OCI-LY1 (cell line): ENCODE measurements around the gene TNS3.

ENCODE experiments used
- H2AFZ ChIP-seq: fragments of 200-600 bp; sonication (generic), shearing (Covaris generic); 2 replicates; pipeline ENCODE4 v1.6.0; 2014; ENCODE audit warnings: antibody characterized with exemption, mild to moderate bottlenecking, low read length
- H3F3A ChIP-seq: fragments of 200-600 bp; sonication (generic), shearing (Covaris generic); 2 replicates; pipeline ENCODE4 v1.6.0; 2014; ENCODE audit warnings: mild to moderate bottlenecking, antibody characterized with exemption, low read length, moderate library complexity; ENCODE audit not compliant: insufficient read depth
- H3K27ac ChIP-seq: fragments of 200-600 bp; sonication (generic); 2 replicates; pipeline ENCODE4 v1.5.1; 2014; ENCODE audit warnings: low read length, mixed run types, mild to moderate bottlenecking, low read depth; ENCODE audit not compliant: poor library complexity, severe bottlenecking
- H3K27me3 ChIP-seq: fragments of 200-600 bp; sonication (generic); 2 replicates; pipeline ENCODE4 v1.6.0; 2014; ENCODE audit warnings: antibody characterized with exemption, mild to moderate bottlenecking, low read length, moderate library complexity; ENCODE audit not compliant: insufficient read depth
- H3K36me3 ChIP-seq: fragments of 200-600 bp; sonication (generic); 2 replicates; pipeline ENCODE4 v1.6.1; 2014; ENCODE audit warnings: mild to moderate bottlenecking, antibody characterized with exemption, low read length, moderate library complexity, mixed read lengths; ENCODE audit not compliant: insufficient read depth
- H3K4me1 ChIP-seq: fragments of 200-600 bp; sonication (generic); 2 replicates; pipeline ENCODE4 v1.5.1; 2014; ENCODE audit warnings: mild to moderate bottlenecking, low read length, moderate library complexity; ENCODE audit not compliant: insufficient read depth, severe bottlenecking
- H3K4me2 ChIP-seq: fragments of 200-600 bp; sonication (generic), shearing (Covaris generic); 2 replicates; pipeline ENCODE4 v1.6.1; 2014; ENCODE audit warnings: low read length
- H3K4me3 ChIP-seq: fragments of 200-600 bp; sonication (generic); 2 replicates; pipeline ENCODE4 v1.5.1; 2014; ENCODE audit warnings: low read length, low read depth, mild to moderate bottlenecking, mixed read lengths; ENCODE audit not compliant: poor library complexity, severe bottlenecking
- H3K79me2 ChIP-seq: fragments of 200-600 bp; shearing (Covaris generic); 2 replicates; pipeline ENCODE4 v1.6.1; 2016; ENCODE audit warnings: mixed run types, low read length, mixed read lengths; ENCODE audit not compliant: insufficient read depth
- H3K9ac ChIP-seq: fragments of 200-600 bp; sonication (generic), shearing (Covaris generic); 2 replicates; pipeline ENCODE4 v1.6.1; 2014; ENCODE audit warnings: mild to moderate bottlenecking, low read length, mixed read lengths
- H3K9me2 ChIP-seq: fragments of 200-600 bp; sonication (generic), shearing (Covaris generic); 2 replicates; pipeline ENCODE4 v1.6.1; 2014; ENCODE audit warnings: low read depth, mild to moderate bottlenecking, low read length, mixed read lengths
- H3K9me3 ChIP-seq: fragments of 200-600 bp; shearing (Covaris generic); 2 replicates; pipeline ENCODE4 v1.6.1; 2014; ENCODE audit warnings: low read length, mixed read lengths
- H4K20me1 ChIP-seq: fragments of 200-600 bp; sonication (generic), shearing (Covaris generic); 2 replicates; pipeline ENCODE4 v1.6.0; 2016; ENCODE audit warnings: mild to moderate bottlenecking, low read length; ENCODE audit not compliant: insufficient read depth
- CTCF ChIP-seq: fragments of 200-600 bp; sonication (generic), shearing (Covaris generic); IDR thresholded peaks from 2 replicates; pipeline ENCODE4 v1.5.1; 2017; ENCODE audit warnings: mild to moderate bottlenecking, antibody characterized with exemption, low read length, moderate library complexity, mixed read lengths
- EZH2 ChIP-seq: fragments of 200-600 bp; sonication (generic), shearing (Covaris generic); IDR thresholded peaks from 2 replicates; pipeline ENCODE4 v1.8.0; 2017; ENCODE audit warnings: borderline replicate concordance, mixed run types, mild to moderate bottlenecking, antibody characterized with exemption, low read length, moderate library complexity, mixed read lengths

TNS3 gene

GRCh38 chr7:47350425-47350824, 231.5 kb downstream of the TNS3 start:
- Histone ChIP-seq H3K4me2 (no peak overlapping the region), H3K27me3 (no peaks in the 10 kb centered on the region), H3K9ac (no peak overlapping the region), H3K9me2 (no peaks in the 10 kb centered on the region), H3K4me1 (peaks cover 10% of the 10 kb centered on the region), H3K79me2 (no peaks in the 10 kb centered on the region), H3F3A (no peaks in the 10 kb centered on the region), H3K36me3 (peaks cover 60% of the 10 kb centered on the region; the same call in 1 of the 2 replicates), H2AFZ (no peak overlapping the region), H3K4me3 (no peak overlapping the region), H3K9me3 (no peaks in the 10 kb centered on the region), H4K20me1 (no peaks in the 10 kb centered on the region), H3K27ac (no peak overlapping the region)
- TF ChIP-seq CTCF (no peak), EZH2 (no peak)

GRCh38 chr7:47349401-47349800, 232.5 kb downstream of the TNS3 start:
- H3K4me3 ChIP-seq = no peak overlapping the region
- no peak overlapping the region for H2AFZ ChIP-seq
- no peaks in the 10 kb centered on the region for H3K27me3 ChIP-seq
- H4K20me1 ChIP-seq = no peaks in the 10 kb centered on the region
- H3F3A ChIP-seq = no peaks in the 10 kb centered on the region
- no peak overlapping the region for H3K4me2 ChIP-seq
- no peaks in the 10 kb centered on the region for H3K9me3 ChIP-seq
- peaks cover 63% of the 10 kb centered on the region for H3K36me3 ChIP-seq
- TF ChIP-seq CTCF (no peak), EZH2 (no peak)
- H3K27ac ChIP-seq = no peak overlapping the region
- no peak overlapping the region for H3K9ac ChIP-seq
- H3K4me1 ChIP-seq = peaks cover 10% of the 10 kb centered on the region
- no peaks in the 10 kb centered on the region for H3K79me2 ChIP-seq
- no peaks in the 10 kb centered on the region for H3K9me2 ChIP-seq

GRCh38 chr7:47347816-47348385, 234.0 kb downstream of the TNS3 start:
- H3K36me3 ChIP-seq = peaks cover 74% of the 10 kb centered on the region
- no peak overlapping the region for H2AFZ ChIP-seq
- H3K27ac ChIP-seq = no peak overlapping the region
- H3K9me2 ChIP-seq = no peaks in the 10 kb centered on the region
- H3K9ac ChIP-seq = no peak overlapping the region
- H3K4me2 ChIP-seq = no peak overlapping the region
- H3K79me2 ChIP-seq = no peaks in the 10 kb centered on the region
- TF ChIP-seq EZH2 (no peak), CTCF (no peak)
- no peaks in the 10 kb centered on the region for H4K20me1 ChIP-seq
- no peaks in the 10 kb centered on the region for H3K9me3 ChIP-seq
- H3K27me3 ChIP-seq = no peaks in the 10 kb centered on the region
- peaks cover 10% of the 10 kb centered on the region for H3K4me1 ChIP-seq
- H3F3A ChIP-seq = no peaks in the 10 kb centered on the region
- H3K4me3 ChIP-seq = no peak overlapping the region
